ENCODE results near the gene EHF.

EHF gene

GRCh38 chr11:34585304-34585734, 35.6 kb upstream of the EHF start:
- Histone ChIP-seq H3K4me3 (ENCODE audit: low read length) (no peak overlapping the region), H3K79me2 (ENCODE audit: control insufficient read depth, low read length) (no peaks in the 10 kb centered on the region), H3K4me1 (ENCODE audit: control insufficient read depth, low read length) (peaks cover 11% of the 10 kb centered on the region), H3K4me2 (ENCODE audit: low read length) (peak overlapping the region; percentile 29), H3K36me3 (ENCODE audit: control insufficient read depth, low read length) (no peaks in the 10 kb centered on the region), H3K9me3 (ENCODE audit: control insufficient read depth, insufficient read depth, low read length) (no peaks in the 10 kb centered on the region), H4K20me1 (ENCODE audit: control insufficient read depth, insufficient read depth, low read depth, low read length) (no peaks in the 10 kb centered on the region), H3F3A (ENCODE audit: control insufficient read depth, insufficient read depth) (no peaks in the 10 kb centered on the region), H3K27ac (ENCODE audit: low read depth, low read length) (no peak overlapping the region), H3K27me3 (ENCODE audit: control insufficient read depth, low read length) (peaks cover 12% of the 10 kb centered on the region), H3K9me2 (replicated peaks; ENCODE audit: control insufficient read depth, low read length) (no peaks in the 10 kb centered on the region)
- TF ChIP-seq EZH2phosphoT487 (IDR thresholded peaks at IDR 0.05; ENCODE audit: borderline replicate concordance, low read length): no peak
- TF ChIP-seq, protein P1, sequence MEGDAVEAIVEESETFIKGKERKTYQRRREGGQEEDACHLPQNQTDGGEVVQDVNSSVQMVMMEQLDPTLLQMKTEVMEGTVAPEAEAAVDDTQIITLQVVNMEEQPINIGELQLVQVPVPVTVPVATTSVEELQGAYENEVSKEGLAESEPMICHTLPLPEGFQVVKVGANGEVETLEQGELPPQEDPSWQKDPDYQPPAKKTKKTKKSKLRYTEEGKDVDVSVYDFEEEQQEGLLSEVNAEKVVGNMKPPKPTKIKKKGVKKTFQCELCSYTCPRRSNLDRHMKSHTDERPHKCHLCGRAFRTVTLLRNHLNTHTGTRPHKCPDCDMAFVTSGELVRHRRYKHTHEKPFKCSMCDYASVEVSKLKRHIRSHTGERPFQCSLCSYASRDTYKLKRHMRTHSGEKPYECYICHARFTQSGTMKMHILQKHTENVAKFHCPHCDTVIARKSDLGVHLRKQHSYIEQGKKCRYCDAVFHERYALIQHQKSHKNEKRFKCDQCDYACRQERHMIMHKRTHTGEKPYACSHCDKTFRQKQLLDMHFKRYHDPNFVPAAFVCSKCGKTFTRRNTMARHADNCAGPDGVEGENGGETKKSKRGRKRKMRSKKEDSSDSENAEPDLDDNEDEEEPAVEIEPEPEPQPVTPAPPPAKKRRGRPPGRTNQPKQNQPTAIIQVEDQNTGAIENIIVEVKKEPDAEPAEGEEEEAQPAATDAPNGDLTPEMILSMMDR (IDR thresholded peaks at IDR 0.05; ENCODE audit: low read depth, low read length, poor library complexity, severe bottlenecking): no peak

DNA sequence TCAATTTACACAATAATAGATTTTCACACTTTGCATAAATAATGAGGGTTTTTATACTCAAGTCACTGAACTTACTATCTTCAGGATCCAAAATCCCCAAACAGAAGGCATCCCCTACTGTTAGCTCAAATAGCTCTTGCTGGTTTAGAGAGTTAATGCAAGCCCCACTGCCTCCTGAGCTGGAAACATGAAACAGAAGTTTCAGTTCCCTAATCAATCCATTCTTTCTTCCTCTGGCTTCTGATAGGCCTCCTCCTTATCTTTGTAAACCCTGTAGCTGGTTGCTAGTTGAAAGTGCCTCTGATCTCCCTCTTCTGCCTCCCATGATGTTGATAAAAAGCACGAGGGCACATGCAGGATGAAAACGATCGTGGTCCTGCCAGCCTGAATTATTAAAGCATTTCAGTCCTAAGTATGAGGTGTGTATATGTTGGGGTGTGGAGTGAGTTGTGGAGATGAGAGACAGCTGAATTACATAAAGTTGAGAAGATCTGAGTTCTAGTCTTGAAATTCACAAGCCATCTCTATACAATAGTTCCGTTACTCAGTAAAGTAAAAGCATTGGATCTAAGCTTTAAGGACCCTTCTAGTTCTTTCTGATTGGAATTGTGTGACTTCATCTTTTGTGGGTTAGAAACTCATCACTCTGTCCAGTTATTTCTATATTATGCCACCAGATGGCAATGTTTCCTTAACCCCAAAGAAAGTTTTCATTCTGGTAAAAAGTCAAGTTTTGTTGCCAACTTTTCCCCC, 35.0 kb upstream of the EHF start:
- H3F3A ChIP-seq (ENCODE audit: control insufficient read depth, insufficient read depth): no peaks in the 10 kb centered on the region
- no peaks in the 10 kb centered on the region for H4K20me1 ChIP-seq (ENCODE audit: control insufficient read depth, insufficient read depth, low read depth, low read length)
- H3K27me3 ChIP-seq (ENCODE audit: control insufficient read depth, low read length): peaks cover 12% of the 10 kb centered on the region
- peak overlapping the region; percentile 29 for H3K4me2 ChIP-seq (ENCODE audit: low read length)
- H3K27ac ChIP-seq (ENCODE audit: low read depth, low read length): no peak overlapping the region
- no peaks in the 10 kb centered on the region for H3K79me2 ChIP-seq (ENCODE audit: control insufficient read depth, low read length)
- no peak overlapping the region for H3K4me3 ChIP-seq (ENCODE audit: low read length)
- H3K4me1 ChIP-seq (ENCODE audit: control insufficient read depth, low read length): peaks cover 11% of the 10 kb centered on the region
- H3K9me3 ChIP-seq (ENCODE audit: control insufficient read depth, insufficient read depth, low read length): no peaks in the 10 kb centered on the region
- no peaks in the 10 kb centered on the region for H3K9me2 ChIP-seq (replicated peaks; ENCODE audit: control insufficient read depth, low read length)
- TF ChIP-seq EZH2phosphoT487 (IDR thresholded peaks at IDR 0.05; ENCODE audit: borderline replicate concordance, low read length): no peak
- TF ChIP-seq, protein P1 (IDR thresholded peaks at IDR 0.05; ENCODE audit: low read depth, low read length, poor library complexity, severe bottlenecking): peak; percentile 75
- no peaks in the 10 kb centered on the region for H3K36me3 ChIP-seq (ENCODE audit: control insufficient read depth, low read length)

- H3K27ac ChIP-seq (ENCODE audit: low read depth, low read length): no peak overlapping the region
- H3K27me3 ChIP-seq (ENCODE audit: control insufficient read depth, low read length): peaks cover 7% of the 10 kb centered on the region
- peaks cover 11% of the 10 kb centered on the region for H3K4me1 ChIP-seq (ENCODE audit: control insufficient read depth, low read length)
- no peaks in the 10 kb centered on the region for H4K20me1 ChIP-seq (ENCODE audit: control insufficient read depth, insufficient read depth, low read depth, low read length)
- H3K9me3 ChIP-seq (ENCODE audit: control insufficient read depth, insufficient read depth, low read length): no peaks in the 10 kb centered on the region
- no peak overlapping the region for H3K4me3 ChIP-seq (ENCODE audit: low read length)
- no peaks in the 10 kb centered on the region for H3K36me3 ChIP-seq (ENCODE audit: control insufficient read depth, low read length)
- TF ChIP-seq, protein P1 (IDR thresholded peaks at IDR 0.05; ENCODE audit: low read depth, low read length, poor library complexity, severe bottlenecking): no peak
- no peak for TF ChIP-seq EZH2phosphoT487 (IDR thresholded peaks at IDR 0.05; ENCODE audit: borderline replicate concordance, low read length)
- H3K79me2 ChIP-seq (ENCODE audit: control insufficient read depth, low read length): no peaks in the 10 kb centered on the region
- H3F3A ChIP-seq (ENCODE audit: control insufficient read depth, insufficient read depth): no peaks in the 10 kb centered on the region
- H3K9me2 ChIP-seq (replicated peaks; ENCODE audit: control insufficient read depth, low read length): no peaks in the 10 kb centered on the region
- no peak overlapping the region for H3K4me2 ChIP-seq (ENCODE audit: low read length)
Observed at GRCh38 chr11:34586488-34587281, 34.2 kb upstream of the EHF start.

Data from DOHH2 (cell line).